H1 (cell line): Measurements from ENCODE around the gene MMP17. TPM values are rescaled to one million over a fixed set of nuclear protein-coding genes. Genes with fewer than 3 reads are reported as not detected.

Experiments
- CHD2 ChIP-seq: IDR thresholded peaks from 2 replicates; pipeline ENCODE4 v1.6.1; 2012; ENCODE audit warnings: low read length, improper control_type of control experiment
- JUND ChIP-seq: IDR thresholded peaks from 2 replicates; pipeline ENCODE4 v1.6.1; 2011; ENCODE audit warnings: mild to moderate bottlenecking, improper control_type of control experiment, low read length
- POLR2A ChIP-seq, 2 experiments: IDR thresholded peaks; 1 replicate in 1 of 2; 2 replicates in 1 of 2; pipeline ENCODE4 v1.6.1; 2011; ENCODE audit warnings: low read depth in 2 of 2, low read length in 2 of 2, mild to moderate bottlenecking in 2 of 2; ENCODE audit errors: control extremely low read depth in 1 of 2
- RNF2 ChIP-seq: fragments of 200-900, 300-1000 bp; sonication (generic); IDR thresholded peaks from 2 replicates; pipeline ENCODE4 v1.7.1; 2016; ENCODE audit warnings: borderline replicate concordance, low read depth, mild to moderate bottlenecking, antibody characterized with exemption, low read length; ENCODE audit not compliant: poor library complexity, severe bottlenecking; ENCODE audit errors: missing control alignments
- SIN3A ChIP-seq, 2 experiments: IDR thresholded peaks in 1 of 2; conservative IDR thresholded peaks in 1 of 2; 2 replicates each; pipeline ENCODE4 v1.6.1; 2011 to 2012; ENCODE audit warnings: low read length in 2 of 2, improper control_type of control experiment in 1 of 2, low read depth in 1 of 2, mild to moderate bottlenecking in 1 of 2
- SP1 ChIP-seq: IDR thresholded peaks from 2 replicates; pipeline ENCODE4 v1.6.1; 2011; ENCODE audit warnings: low read depth, low read length
- SP2 ChIP-seq: IDR thresholded peaks from 2 replicates; pipeline ENCODE4 v1.6.1; 2012; ENCODE audit warnings: mild to moderate bottlenecking, low read length, inconsistent platforms
- SUZ12 ChIP-seq: fragments of 200-600 bp; sonication (generic); IDR thresholded peaks from 2 replicates; pipeline ENCODE4 v1.6.1; 2012; ENCODE audit warnings: mild to moderate bottlenecking, inconsistent platforms, low read length, moderate library complexity, mixed read lengths
- TCF12 ChIP-seq: IDR thresholded peaks from 2 replicates; pipeline ENCODE4 v1.6.1; 2011; ENCODE audit warnings: low read depth, mild to moderate bottlenecking, low read length
- YY1 ChIP-seq: IDR thresholded peaks from 2 replicates; pipeline ENCODE4 v1.6.1; 2011; ENCODE audit warnings: low read depth, mild to moderate bottlenecking, low read length
- polyA plus RNA-seq, 7 experiments: library from polyadenylated mRNA; depleted of rRNA in 3 of 7; stranded (reverse) in 5 of 7; unstranded in 2 of 7; fragments of >200 nt in 5 of 7; fragments of 200-250 nt in 2 of 7; gene quantifications; 1 replicate in 5 of 7; 2 replicates in 1 of 7; 4 replicates in 1 of 7; pipeline versions ENCODE4 v1.2.1 to v1.2.3, GENCODE V29; 2011 to 2013; ENCODE audit warnings: missing spikeins in 2 of 7, mixed read lengths in 2 of 7
- total RNA-seq: library from RNA; stranded (reverse); fragmentation: NEBNext Ultra II Directional; extraction: Animal tissue kit (Norgen Biotek cat#: 25700); gene quantifications from 2 replicates; pipeline ENCODE4 v1.2.1, GENCODE V29; 2021
- TF ChIP-seq, protein P1 (sequence below): IDR thresholded peaks from 2 replicates; pipeline ENCODE4 v1.6.1; 2012; ENCODE audit warnings: low read length, inconsistent platforms

The MMP17 gene
- total and polyA plus RNA-seq, 2 of the 8 experiments (the other 6 are each of a cell fraction or from before 2014, with no cell fraction given): 41.3 to 53.8 TPM

DNA sequence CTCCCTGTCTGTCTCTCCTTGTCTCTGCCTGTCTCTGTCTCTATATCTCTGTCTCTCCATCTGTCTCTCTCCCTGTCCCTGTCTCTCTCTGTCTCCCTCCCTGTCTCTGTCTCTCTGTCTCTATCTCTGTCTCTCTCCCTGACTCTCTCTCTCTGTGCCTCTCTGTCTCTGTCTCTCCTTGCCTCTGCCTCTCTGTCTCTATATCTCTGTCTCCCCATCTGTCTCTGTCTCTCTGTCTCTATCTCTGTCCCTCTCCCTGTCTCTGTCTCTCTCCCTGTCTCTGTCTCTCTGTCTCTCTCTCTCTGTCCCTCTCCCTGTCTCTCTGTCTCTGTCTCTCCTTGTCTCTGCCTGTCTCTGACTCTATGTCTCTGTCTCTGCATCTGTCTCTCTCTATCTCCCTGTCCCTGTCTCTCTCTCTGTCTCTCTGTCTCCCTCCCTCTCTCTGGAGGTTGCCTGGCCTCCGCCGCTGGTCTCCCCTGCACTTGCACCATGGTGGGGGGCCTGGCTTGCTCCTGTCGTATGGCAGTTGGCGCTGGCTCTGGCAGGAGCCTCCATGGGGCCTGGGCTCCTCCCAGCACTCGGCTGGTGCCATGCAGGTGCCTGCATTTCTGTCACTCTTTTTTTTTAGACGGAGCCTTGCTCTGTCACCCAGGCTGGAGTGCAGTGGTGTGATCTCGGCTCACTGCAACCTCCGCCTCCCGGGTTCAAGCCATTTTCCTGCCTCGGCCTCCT, 28.3 kb downstream of the MMP17 start (continued):
- TF ChIP-seq, protein P1, sequence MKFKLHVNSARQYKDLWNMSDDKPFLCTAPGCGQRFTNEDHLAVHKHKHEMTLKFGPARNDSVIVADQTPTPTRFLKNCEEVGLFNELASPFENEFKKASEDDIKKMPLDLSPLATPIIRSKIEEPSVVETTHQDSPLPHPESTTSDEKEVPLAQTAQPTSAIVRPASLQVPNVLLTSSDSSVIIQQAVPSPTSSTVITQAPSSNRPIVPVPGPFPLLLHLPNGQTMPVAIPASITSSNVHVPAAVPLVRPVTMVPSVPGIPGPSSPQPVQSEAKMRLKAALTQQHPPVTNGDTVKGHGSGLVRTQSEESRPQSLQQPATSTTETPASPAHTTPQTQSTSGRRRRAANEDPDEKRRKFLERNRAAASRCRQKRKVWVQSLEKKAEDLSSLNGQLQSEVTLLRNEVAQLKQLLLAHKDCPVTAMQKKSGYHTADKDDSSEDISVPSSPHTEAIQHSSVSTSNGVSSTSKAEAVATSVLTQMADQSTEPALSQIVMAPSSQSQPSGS: no peak
- TF ChIP-seq SUZ12 (no peak), CHD2 (no peak), JUND (no peak), TCF12 (no peak), SP2 (no peak), SP1 (no peak), POLR2A (IDR thresholded peaks at IDR 0.05; ENCODE audit: control extremely low read depth in 1 of 2, low read depth in 2 of 2, low read length in 2 of 2) (no peak), YY1 (no peak), SIN3A (conservative IDR thresholded peaks at IDR 0.05 in 1 of 2, IDR thresholded peaks at IDR 0.05 in 1 of 2; ENCODE audit: low read depth in 1 of 2, low read length in 2 of 2) (no peak), RNF2 (no peak)
